Measurements from ENCODE around the gene ZNF750.

ZNF750 gene

GRCh38 chr17:82794781-82795482 lies 44.9 kb downstream of the ZNF750 start:
- ChIA-PET CTCF (interaction anchor here (0.5 kb wide), 1 partner anchor 18 kb away, joined by 4 read pairs; no protein-coding TSS in a partner anchor), POLR2A (ENCODE audit: low non-redundant PET) (no interaction called here)
- H3K27ac ChIP-seq = peak overlapping the region; percentile 3; the same call in 1 of the 2 replicates
- DNase-seq (ENCODE audit: low spot score) = no peak
- TF ChIP-seq CTCF (conservative IDR thresholded peaks at IDR 0.05; ENCODE audit: low read depth) = no peak

- POLR2A ChIA-PET (ENCODE audit: low non-redundant PET) = no interaction called here
- peak overlapping the region; percentile 11 for H3K27ac ChIP-seq
- CTCF ChIA-PET = interaction anchor here (0.5 to 0.8 kb wide), 2 partner anchors 17 to 83 kb away, joined by 3 to 4 read pairs; no protein-coding TSS in a partner anchor
- no peak for TF ChIP-seq CTCF (conservative IDR thresholded peaks at IDR 0.05; ENCODE audit: low read depth)
- no peak for DNase-seq (ENCODE audit: low spot score)
Measured at GRCh38 chr17:82793974-82794630, 45.7 kb downstream of the ZNF750 start.

- CTCF ChIA-PET = no interaction called here
- H3K27ac ChIP-seq = no peak overlapping the region
- TF ChIP-seq CTCF (conservative IDR thresholded peaks at IDR 0.05; ENCODE audit: low read depth) = no peak
- peak; percentile 62 for DNase-seq (ENCODE audit: low spot score)
- POLR2A ChIA-PET (ENCODE audit: low non-redundant PET) = no interaction called here
Measured at GRCh38 chr17:82791532-82791931, 48.3 kb downstream of the ZNF750 start.

GRCh38 chr17:82790391-82790790 lies 49.4 kb downstream of the ZNF750 start:
- H3K27ac ChIP-seq = no peak overlapping the region
- no peak for TF ChIP-seq CTCF (conservative IDR thresholded peaks at IDR 0.05; ENCODE audit: low read depth)
- ChIA-PET CTCF (no interaction called here), POLR2A (ENCODE audit: low non-redundant PET) (no interaction called here)
- DNase-seq (ENCODE audit: low spot score) = no peak

GRCh38 chr17:82789806-82790205 lies 50.0 kb downstream of the ZNF750 start:
- ChIA-PET CTCF (no interaction called here), POLR2A (ENCODE audit: low non-redundant PET) (no interaction called here)
- no peak for TF ChIP-seq CTCF (conservative IDR thresholded peaks at IDR 0.05; ENCODE audit: low read depth)
- DNase-seq (ENCODE audit: low spot score) = no peak
- H3K27ac ChIP-seq = no peak overlapping the region

- ChIA-PET POLR2A (ENCODE audit: low non-redundant PET) (no interaction called here), CTCF (no interaction called here)
- H3K27ac ChIP-seq = no peak overlapping the region
- TF ChIP-seq CTCF (conservative IDR thresholded peaks at IDR 0.05; ENCODE audit: low read depth) = no peak
- DNase-seq (ENCODE audit: low spot score) = no peak
Measured at GRCh38 chr17:82789051-82789592, 50.7 kb downstream of the ZNF750 start.

Data from RWPE1 (cell line).